Stimulated activated CD4-positive, alpha-beta T cell treated with anti-CD3 and anti-CD28 coated beads, TNF-alpha, amount 100 ng/mL, for 48 hours (primary cell): ENCODE results near the gene FANCI.
"Not testable (repeated sequence)": the region's sequence is repeated elsewhere in the genome, so short reads cannot be mapped to it uniquely, and the experiment has no call there.

Experiments used
- DNase-seq, 3 donors: peaks; one replicate each; pipeline ENCODE4 v3.0.0-alpha.2; 2020; ENCODE audit warnings: low read depth in 3 of 3

The FANCI gene

DNA sequence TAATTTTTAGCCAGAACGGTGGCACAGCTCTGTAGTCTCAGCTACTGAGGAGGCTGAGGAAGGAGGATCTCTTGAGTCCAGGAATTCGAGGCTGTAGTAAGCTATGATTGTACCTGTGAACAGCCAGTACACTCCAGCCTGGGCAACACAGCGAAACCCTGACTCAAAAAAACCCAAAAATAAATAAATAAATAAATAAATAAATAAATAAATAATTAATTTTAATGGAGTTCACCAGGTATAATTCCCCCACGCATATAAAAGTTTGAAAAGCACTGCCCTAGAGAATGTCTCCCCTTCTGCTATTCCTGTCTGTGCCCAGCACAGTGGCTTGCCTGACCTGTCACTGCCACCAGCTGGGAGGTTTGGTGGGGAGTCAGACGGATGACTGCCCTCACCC lies 18.2 kb upstream of the FANCI start:
- DNase-seq = no peak

DNA sequence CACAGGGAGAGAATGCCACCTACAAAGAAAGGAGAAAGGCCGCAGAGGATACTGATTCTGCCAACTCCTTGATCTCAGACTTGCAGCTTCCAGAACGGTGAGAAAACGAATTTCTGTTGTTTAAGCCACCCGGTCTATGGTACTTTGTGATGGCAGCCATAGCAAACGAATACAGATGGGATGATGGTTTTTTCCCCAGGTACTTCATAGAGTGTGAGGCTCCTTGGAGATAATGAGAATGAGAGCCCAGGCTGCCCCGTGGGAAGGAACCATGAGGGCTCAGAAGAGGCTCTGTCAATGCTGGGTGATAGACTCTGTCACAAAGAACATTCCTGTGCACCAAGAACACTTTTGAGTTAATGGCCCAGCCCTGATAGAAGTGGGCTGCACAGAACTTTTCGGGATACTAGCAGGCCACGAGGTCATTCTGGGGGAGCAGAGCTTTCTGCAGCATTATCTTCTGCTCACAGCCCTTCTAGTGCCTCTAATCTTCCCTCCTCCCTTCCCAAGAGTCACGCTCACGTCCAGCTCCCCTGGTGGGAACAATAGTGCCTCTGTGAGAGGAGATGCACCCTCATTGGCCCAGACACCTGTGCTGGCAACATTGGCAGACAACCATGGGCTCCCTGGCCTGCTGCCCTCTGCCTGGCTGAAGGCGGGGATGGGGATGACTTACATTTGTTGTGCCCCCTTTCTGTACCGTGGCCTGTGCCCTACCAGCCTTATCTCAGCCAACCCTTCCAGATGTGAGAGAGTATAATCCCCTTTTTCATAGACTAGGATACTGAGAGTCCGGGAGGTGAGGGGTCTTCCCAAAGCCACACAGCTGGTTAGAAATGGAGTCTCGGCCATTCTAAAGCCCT lies 17.2 kb upstream of the FANCI start:
- DNase-seq = no peak

DNA sequence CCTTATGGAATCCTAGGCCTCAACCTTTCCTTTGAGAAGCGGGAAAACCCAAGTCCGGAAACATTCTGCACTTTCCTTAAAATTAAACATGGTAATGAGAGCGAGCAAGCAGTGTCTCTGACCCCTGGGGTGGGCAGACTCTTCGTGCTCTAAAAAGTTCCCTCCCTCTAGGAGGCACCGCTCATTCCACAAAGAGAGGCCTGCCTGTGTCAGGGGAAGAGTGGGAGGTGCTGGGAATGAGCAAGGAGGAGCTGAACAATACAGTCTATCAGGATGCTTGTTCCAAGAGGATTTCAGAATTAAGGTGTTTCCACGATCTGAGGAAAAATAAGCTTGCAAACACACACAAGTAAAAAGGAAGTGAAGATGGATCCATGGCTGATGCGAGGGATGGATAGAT lies 16.4 kb upstream of the FANCI start:
- no peak for DNase-seq

DNA sequence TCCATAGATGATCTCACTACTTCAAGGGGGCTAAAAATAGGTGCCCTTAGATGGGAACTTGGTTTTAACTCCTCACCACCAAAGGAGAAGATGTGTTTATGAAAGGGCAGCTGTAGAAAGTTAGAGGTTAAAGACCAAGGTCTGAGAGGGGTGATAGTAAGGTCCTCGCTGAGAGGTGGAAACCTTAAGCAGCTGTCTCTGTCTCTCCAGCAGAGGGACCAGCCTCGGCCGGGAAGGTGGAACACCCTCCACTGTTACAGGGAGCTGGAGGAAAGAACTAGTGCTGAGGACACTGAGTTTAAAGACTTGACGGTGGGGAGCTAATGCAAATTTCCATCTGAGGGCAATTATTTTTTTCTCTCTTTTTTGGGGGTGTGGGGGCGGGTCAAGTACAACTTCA lies 13.5 kb upstream of the FANCI start:
- DNase-seq = no peak

DNA sequence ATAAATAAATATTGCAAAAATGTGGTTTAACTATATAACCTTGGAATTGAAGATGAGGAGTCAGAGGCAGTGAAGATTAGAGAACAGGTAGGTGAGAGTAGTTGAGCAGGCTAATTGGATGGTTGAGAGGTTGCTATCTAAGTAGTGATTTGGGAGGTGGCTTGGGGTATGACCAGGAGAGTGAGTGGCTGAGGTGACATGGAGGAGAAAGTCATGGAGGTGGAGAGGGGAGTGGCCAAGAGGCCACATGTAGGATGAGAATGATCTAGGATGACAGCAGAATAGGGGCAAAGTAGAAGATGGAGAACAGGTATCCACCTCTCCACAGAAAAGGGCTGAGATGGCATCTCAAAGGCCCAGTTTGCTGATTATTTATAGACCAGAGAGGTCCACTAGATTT lies 11.9 kb upstream of the FANCI start:
- no peak for DNase-seq

DNA sequence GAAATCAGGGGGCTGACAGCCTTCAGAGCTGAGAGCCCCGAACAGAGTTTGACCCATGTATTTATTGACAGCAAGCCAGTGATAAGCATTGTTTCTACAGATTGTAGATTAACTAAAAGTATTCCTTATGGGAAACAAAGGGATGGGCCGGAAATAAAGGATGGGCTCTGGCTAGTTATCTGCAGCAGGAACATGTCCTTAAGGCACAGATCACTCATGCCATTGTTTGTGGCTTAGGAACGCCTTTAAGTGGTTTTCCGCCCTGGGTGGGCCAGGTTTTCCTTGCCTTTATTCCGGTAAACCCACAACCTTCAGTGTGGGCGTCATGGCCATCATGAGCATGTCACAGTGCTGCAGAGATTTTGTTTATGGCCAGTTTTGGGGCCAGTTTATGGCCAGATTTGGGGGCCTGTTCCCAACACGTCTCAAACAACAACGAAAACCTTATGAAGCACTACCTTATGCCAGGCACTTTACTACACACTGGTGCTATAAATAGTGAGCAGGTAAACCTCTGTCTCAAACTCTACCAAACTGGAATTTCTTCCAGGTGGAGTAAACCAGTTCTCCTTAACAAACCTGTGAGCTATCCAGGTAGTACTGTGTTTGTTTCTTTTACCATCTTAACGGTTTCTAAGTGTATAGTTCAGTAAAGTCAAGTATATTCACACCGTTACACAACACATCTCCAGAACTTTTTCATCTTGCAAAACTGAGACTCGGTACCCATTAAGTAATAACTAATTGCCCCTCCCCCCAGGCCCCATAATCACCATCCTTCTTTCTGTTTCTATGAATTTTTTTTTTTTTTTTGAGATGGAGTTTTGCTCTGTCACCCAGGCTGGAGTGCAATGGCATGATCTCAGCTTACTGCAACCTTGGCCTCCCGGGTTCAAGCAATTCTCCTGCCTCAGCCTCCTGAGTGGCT lies 3.6 kb upstream of the FANCI start:
- not testable (repeated sequence) for DNase-seq

DNA sequence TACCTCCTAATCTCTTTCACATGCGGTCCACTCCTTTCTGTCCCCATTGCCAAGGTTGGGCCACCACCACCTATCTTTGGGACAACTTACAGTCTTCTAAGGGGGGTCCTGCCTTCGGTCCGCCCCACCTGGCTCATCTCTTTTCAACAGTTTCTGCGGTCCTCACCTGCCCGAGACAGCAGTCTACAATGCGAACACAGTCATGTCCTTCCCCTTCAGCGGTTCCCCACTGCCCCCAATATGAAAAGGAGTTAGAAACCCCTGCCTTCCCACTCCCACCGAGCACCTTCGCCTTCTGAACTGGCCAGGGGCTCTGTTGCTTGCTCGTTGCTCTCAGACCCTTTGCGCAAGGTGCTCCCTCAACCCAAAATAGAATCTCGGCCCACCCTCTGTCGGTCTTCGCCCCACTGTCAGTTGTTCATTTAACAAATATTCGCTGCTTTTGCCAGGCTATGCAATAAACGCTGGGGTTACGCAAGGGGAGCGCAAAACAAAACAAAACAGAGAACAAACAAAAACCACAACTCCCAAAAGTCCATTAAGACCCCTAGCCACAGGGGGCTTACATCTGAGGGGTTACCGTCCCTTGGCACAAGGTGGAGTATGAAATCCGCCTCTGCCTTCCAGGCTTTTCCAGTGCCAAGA lies 611 bp upstream of the FANCI start:
- DNase-seq = no peak

DNA sequence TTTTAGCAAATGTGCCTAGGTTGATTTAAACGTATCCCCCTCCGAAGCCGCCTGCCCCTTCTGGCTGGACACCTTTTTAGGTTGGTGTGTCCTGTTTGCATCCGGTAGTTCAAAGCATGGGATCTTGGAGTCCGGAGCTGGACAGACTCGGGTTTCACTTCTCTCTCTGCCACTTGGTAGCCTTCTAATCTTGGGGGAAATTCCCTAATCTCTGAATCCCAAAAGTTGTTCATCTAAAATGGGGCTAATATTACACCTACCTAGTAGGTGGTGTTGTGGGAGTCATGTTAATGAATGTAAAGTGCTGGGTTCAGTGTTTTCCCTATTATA lies 760 bp downstream of the FANCI start:
- DNase-seq = no peak

DNA sequence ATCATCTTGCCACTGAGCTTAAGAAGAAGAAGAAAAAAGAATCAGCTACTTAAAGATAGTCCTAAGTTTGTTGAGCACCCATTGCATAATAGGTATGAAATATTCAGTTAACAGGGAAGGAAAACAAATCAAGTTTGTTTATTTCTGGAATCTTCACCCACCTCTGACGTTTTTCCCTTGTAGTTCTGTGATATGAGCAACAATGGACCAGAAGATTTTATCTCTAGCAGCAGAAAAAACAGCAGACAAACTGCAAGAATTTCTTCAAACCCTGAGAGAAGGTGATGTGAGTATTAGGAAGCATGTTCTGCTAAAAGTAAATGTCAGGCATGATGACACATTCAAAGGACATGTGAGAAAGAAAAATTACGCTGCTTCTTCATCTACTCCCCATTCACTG lies 3.7 kb downstream of the FANCI start:
- no peak for DNase-seq

DNA sequence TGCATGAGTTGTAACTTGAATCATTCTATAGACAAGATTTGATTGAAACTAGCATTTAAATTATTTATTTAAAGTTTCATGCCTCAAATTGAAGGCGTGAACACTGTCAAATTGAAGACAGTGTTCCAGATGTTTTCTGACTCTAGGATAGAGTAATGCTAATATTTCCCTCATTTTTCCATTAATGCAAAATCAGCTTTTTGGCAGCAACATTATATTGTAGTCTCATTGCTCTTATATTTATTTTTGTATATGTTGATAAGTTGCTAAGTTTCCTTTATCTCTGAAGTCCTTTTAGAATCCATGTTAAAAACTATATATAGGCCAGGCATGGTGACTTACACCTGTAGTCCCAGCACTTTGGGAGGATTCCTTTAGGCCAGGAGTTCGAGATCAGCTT lies 4.8 kb downstream of the FANCI start:
- DNase-seq = no peak

DNA sequence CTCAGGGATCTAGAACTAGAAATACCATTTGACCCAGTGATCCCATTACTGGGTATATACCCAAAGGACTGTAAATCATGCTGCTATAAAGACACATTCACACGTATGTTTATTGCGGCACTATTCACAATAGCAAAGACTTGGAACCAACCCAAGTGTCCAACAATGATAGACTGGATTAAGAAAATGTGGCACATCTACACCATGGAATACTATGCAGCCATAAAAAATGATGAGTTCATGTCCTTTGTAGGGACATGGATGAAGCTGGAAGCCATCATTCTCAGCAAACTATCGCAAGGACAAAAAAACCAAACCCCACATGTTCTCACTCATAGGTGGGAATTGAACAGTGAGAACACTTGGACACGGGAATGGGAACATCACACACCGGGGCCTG lies 6.4 kb downstream of the FANCI start:
- DNase-seq = not testable (repeated sequence)

DNA sequence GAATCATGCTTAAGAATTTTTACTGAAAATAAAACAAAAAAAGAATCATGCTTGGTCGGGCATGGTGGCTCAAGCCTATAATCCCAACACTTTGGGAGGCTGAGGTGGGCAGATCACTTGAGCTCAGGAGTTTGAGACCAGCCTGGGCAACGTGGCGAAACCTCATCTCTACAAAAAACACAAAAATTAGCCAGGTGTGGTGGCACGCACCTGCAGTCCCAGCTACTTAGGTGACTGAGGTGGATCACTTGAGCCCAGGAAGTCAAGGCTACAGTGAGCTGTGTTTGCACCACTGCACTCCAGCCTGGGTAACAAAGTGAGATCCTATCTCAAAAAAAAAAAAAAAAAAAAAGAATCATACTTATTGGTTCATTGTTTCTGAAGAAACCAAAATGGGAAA lies 33.5 kb downstream of the FANCI start:
- not testable (repeated sequence) for DNase-seq

DNA sequence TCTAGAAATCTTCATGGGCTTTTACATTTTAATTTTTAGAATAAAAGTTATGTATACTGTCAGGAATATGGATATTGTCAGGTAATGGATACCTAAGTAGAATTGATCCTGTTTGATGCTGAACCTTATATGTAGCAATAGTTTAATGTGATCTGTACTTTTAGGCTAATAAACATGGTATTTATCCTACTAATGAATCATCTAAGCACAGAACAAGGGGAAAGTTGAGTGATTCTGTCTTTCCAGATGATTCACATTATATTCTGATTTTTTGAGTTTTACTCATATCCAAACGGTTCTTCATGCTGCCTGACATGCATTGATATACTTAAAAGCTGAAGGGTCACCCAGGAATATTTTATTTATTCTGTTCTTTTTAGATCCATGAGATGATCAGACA lies 34.5 kb downstream of the FANCI start:
- DNase-seq = no peak

DNA sequence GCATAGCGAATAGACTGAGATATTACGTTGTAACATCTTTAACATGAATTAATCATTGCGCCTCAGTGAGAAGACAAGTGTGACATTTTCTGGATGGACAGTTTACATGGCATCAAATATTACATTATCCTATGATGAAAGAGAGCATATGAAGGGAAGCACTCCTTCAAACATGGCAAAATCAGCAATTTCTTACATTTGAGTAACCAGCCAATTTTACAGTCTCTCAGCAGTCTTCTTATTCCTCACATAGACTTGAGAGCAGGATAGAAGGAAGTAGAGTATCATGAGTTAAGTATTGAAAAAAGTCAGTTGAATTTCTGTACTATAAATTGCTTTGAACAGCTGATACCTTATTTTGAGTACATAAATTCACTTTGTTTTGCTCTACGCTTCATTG lies 38.9 kb downstream of the FANCI start:
- no peak for DNase-seq

DNA sequence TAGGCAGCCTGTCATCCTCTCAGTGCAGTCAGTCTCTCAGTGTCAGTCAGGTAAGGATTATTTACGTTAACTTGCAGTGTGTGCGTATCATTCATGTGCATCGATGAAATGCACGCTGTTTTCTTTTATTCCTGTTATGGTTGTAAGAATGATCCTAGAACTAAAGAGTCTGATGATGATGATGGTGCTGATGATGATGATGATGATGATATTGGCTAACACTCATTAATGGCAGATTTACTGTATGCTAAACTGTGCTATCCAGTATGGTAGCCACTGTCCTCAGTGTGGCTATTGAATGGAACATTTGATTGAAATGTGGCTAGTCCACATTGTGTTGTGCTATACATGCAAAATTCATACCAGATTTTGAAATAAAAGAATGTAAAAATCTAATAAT lies 39.4 kb downstream of the FANCI start:
- DNase-seq = no peak

DNA sequence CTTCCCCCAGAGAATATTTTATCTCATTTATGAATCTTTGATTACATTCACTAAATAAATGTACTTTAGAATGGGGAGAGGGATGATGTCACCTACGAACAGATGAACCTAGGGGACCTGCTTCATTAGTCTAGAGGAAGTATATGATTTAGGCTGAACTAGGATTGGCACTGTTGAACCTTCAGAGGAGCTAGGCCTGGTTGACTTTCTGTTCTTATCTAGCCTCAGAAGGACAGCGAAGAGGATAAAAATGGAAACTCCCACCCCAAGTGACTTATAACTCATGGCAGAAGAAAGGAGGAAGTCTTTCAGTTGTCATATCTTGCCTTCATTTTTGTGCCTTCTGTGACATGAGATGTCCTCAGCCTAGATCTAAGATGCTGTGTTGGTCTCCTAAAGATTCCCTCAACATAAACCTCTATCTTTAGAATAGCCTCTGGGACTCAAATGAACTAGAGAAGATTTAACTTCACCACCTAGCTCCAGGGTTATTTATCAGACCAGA lies 48.2 kb downstream of the FANCI start:
- no peak for DNase-seq

DNA sequence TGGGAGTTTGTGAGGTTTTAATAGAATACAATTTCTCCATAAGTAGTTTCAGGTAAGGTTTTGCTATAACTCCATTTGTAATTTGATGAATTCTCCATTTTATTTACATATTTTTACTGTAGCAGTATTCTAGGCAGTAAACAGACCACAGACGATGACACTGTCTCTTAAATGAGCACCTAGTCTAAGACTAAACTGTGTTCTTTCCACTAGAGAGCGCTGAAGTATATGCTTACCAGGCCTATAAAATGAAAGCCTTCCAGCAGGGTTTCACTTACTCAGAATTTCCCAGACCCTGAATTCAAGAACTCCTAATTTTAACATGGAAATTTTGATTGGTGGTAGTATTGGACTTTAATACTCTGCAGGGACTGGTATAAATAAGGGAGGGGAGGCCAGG lies 49.2 kb downstream of the FANCI start:
- DNase-seq = no peak

DNA sequence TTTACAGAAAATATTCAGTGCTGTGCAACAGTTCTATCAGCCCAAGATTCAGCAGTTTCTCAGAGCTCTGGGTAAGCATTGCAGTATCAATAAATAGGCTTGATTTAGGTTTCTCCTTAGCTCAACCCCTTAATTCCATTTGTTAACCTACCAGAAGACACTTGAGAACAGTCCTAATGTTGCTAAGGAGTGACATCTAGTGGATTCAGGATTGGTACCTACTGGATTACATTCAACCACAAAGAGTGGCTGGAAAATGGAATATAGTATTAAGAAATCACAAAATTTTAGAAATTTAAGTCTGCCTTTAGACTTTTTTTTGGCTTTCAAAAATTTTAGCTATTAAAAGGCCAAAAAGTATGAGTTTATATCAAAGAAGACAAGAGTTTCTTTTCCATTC lies 56.1 kb downstream of the FANCI start:
- DNase-seq = no peak

DNA sequence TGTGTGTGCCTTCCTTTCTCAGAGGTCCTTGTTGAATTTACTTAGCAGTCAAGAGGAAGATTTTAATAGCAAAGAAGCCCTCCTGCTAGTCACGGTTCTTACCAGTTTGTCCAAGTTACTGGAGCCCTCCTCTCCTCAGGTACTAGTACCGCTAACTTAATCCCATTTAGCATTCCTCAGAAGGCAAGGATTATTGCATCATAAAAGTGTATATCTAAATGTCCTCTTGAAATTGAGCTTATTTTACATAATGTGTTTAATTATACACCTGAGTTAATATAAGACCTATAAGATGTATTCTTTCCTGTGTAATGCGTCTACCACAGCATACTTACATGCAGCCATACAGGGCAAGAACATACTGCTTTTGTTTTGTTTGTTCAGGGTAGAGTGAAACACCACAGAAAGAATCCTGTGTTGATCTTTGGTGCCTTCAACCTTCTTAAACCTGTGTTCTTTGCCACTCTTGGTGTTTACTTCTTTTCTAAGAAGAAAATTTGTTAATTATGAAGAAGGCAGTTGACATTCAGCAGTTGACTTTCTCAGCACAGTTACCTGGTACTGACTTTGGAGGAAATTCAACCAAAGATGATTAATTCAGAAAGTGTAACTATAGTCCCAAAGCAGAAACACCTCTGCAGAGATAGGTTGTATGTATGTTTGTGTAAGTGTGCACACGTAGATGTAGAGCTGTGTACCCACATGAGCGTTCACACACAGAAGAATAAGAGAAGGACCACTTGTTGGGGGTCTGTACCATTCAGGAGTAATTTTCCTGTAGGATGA lies 57.7 kb downstream of the FANCI start:
- DNase-seq = no peak

DNA sequence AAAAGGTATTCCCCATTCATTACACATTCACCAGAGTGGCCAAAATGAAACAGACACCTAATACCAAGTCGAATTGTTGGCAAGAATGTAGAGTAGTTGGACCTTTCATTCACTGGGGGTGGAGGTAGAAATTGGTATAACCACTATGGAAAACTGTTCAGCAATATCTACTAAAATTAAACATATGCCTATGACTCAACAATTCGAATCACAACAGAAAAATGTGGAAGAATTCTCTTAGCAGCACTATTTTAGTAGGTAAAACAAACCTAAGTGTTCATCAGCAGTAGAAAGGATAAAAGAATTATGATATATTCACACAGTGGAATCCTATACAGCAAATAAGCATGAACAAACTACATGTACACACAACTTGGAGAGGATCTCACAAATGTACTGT lies 60.2 kb downstream of the FANCI start:
- no peak for DNase-seq

DNA sequence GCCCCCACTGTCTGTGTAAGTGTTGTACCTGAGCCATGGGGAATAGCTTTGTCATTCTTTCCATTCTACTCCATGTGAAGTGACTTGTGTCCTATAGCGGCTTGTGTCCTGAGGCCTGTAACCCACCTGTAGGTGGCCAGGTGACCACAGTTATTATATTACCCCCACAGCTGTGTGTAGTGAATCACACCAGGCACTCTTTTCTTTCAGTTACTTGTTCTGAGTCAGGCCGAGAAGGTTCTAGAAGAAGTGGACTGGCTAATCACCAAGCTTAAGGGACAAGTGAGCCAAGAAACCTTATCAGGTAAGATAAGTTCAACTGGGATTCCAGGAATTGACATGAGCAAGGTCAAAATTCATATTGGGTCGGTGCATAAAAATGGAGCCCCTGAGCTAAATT lies 61.6 kb downstream of the FANCI start:
- DNase-seq = no peak
